SK-N-SH (cell line): ENCODE results near the gene AGPAT3. TPM values are rescaled to one million over a fixed set of nuclear protein-coding genes. Genes with fewer than 3 reads are reported as not detected.

Experiments used
- CTCF ChIA-PET: fragments of 300-600, 350-600 bp; formaldehyde crosslinking; extraction: SDS; loops from one replicate; lab custom pipeline; 2021; lab: Yijun Ruan, JAX
- POLR2A ChIA-PET: fragments of 350-600 bp; sonication (Branson Sonifier 250); formaldehyde crosslinking; extraction: SDS; loops from one replicate; lab custom pipeline; 2020; ENCODE audit warnings: antibody characterized with exemption, inconsistent platforms; lab: Yijun Ruan, JAX
- DNase-seq: peaks from one replicate; pipeline ENCODE4 v3.0.0; 2012
- H2AFZ ChIP-seq: fragments of 200-600 bp; sonication (generic); 2 replicates; pipeline ENCODE4 v1.8.1; 2016; ENCODE audit warnings: antibody characterized with exemption, mild to moderate bottlenecking, low read depth
- H3F3A ChIP-seq: fragments of 200-600 bp; sonication (generic); replicated peaks from 2 replicates; pipeline ENCODE3; 2016; ENCODE audit warnings: antibody characterized with exemption, mild to moderate bottlenecking; ENCODE audit not compliant: insufficient read depth
- H3K27ac ChIP-seq, 2 experiments: fragments of 200-500 bp in 1 of 2; fragments of 200-600 bp in 1 of 2; sonication (Bioruptor generic) in 1 of 2; sonication (generic), shearing (Covaris generic) in 1 of 2; 2 replicates each; pipeline versions ENCODE4 v1.5.1 to v1.6.1; 2014 to 2016; ENCODE audit warnings: low read depth in 2 of 2, inconsistent platforms in 1 of 2, low read length in 1 of 2, mild to moderate bottlenecking in 1 of 2, mixed read lengths in 1 of 2
- H3K27me3 ChIP-seq: fragments of 200-600 bp; sonication (generic), shearing (Covaris generic); 2 replicates; pipeline ENCODE4 v1.6.1; 2016; ENCODE audit warnings: mixed run types; ENCODE audit not compliant: insufficient read depth
- H3K36me3 ChIP-seq, 2 experiments: fragments of 200-500 bp in 1 of 2; fragments of 200-600 bp in 1 of 2; sonication (Bioruptor generic) in 1 of 2; sonication (generic) in 1 of 2; replicated peaks in 1 of 2; 2 replicates each; pipeline versions ENCODE3 to v1.5.1; 2014 to 2016; ENCODE audit warnings: low read length in 1 of 2, mild to moderate bottlenecking in 1 of 2; ENCODE audit not compliant: insufficient read depth in 2 of 2, control insufficient read depth in 1 of 2
- H3K4me1 ChIP-seq, 2 experiments: fragments of 200-500 bp in 1 of 2; fragments of 200-600 bp in 1 of 2; sonication (Bioruptor generic) in 1 of 2; sonication (generic), shearing (Covaris generic) in 1 of 2; 2 replicates each; pipeline versions ENCODE4 v1.5.1 to v1.6.1; 2014 to 2016; ENCODE audit warnings: low read depth in 1 of 2, low read length in 1 of 2, mixed run types in 1 of 2; ENCODE audit not compliant: insufficient read depth in 2 of 2, control insufficient read depth in 1 of 2
- H3K4me2 ChIP-seq: fragments of 200-600 bp; sonication (generic), shearing (Covaris generic); 2 replicates; pipeline ENCODE4 v1.6.1; 2017; ENCODE audit warnings: mixed run types
- H3K4me3 ChIP-seq, 2 experiments: fragments of 200-500 bp in 1 of 2; fragments of 200-600 bp in 1 of 2; sonication (Bioruptor generic) in 1 of 2; sonication (generic), shearing (Covaris generic) in 1 of 2; 2 replicates each; pipeline versions ENCODE4 v1.5.1 to v1.8.1; 2014 to 2016; ENCODE audit warnings: low read depth in 2 of 2, inconsistent platforms in 1 of 2, low read length in 1 of 2, mild to moderate bottlenecking in 1 of 2, mixed read lengths in 1 of 2, moderate library complexity in 1 of 2
- H3K79me2 ChIP-seq: fragments of 200-600 bp; sonication (generic); 2 replicates; pipeline ENCODE4 v1.8.1; 2017; ENCODE audit warnings: mild to moderate bottlenecking; ENCODE audit not compliant: insufficient read depth
- H3K9ac ChIP-seq: fragments of 200-600 bp; sonication (generic); 2 replicates; pipeline ENCODE4 v1.6.1; 2017; ENCODE audit warnings: mixed run types
- H3K9me2 ChIP-seq: fragments of 200-600 bp; sonication (generic); 2 replicates; pipeline ENCODE4 v1.6.1; 2017; ENCODE audit warnings: mixed run types
- H3K9me3 ChIP-seq: fragments of 200-600 bp; sonication (generic); 2 replicates; pipeline ENCODE4 v1.6.1; 2017; ENCODE audit warnings: mixed run types, mild to moderate bottlenecking, moderate library complexity
- H4K20me1 ChIP-seq: fragments of 200-600 bp; sonication (generic); 2 replicates; pipeline ENCODE4 v1.6.1; 2017; ENCODE audit warnings: mild to moderate bottlenecking, mixed run types; ENCODE audit not compliant: insufficient read depth
- CHD2 ChIP-seq: fragments of 150-350 bp; IDR thresholded peaks from 2 replicates; pipeline ENCODE4 v1.6.1; 2018; ENCODE audit warnings: low read length; ENCODE audit not compliant: partially characterized antibody
- FOXJ3 ChIP-seq: sonication (generic); formaldehyde crosslinking; IDR thresholded peaks from 2 replicates; pipeline ENCODE4 v1.5.1; 2020; ENCODE audit warnings: mild to moderate bottlenecking, missing genetic modification reagents
- GATA2 ChIP-seq: sonication (generic); formaldehyde crosslinking; IDR thresholded peaks from 2 replicates; pipeline ENCODE4 v1.5.0; 2020; ENCODE audit warnings: mild to moderate bottlenecking, missing genetic modification reagents
- NFIC ChIP-seq: IDR thresholded peaks from 2 replicates; pipeline ENCODE4 v1.4.0; 2012; ENCODE audit warnings: borderline replicate concordance
- POLR2AphosphoS5 ChIP-seq: IDR thresholded peaks from 2 replicates; pipeline ENCODE4 v1.6.1; 2012; ENCODE audit warnings: low read depth, low read length
- RCOR1 ChIP-seq: fragments of 150-350 bp; IDR thresholded peaks from 2 replicates; pipeline ENCODE4 v1.6.1; 2017; ENCODE audit warnings: antibody characterized with exemption, low read length
- REST ChIP-seq: IDR thresholded peaks from 2 replicates; pipeline ENCODE4 v1.6.1; 2012; ENCODE audit warnings: mild to moderate bottlenecking, low read depth, low read length, moderate library complexity
- RXRA ChIP-seq: IDR thresholded peaks from 2 replicates; pipeline ENCODE4 v1.4.0; 2012; ENCODE audit warnings: low read depth, mild to moderate bottlenecking, borderline replicate concordance
- SMC3 ChIP-seq: IDR thresholded peaks from 2 replicates; pipeline ENCODE4 v1.6.1; 2012; ENCODE audit warnings: low read depth, low read length, improper control_type of control experiment
- TEAD4 ChIP-seq: IDR thresholded peaks from 2 replicates; pipeline ENCODE4 v1.4.0; 2012; ENCODE audit warnings: mild to moderate bottlenecking, borderline replicate concordance; ENCODE audit not compliant: insufficient read depth
- USF2 ChIP-seq: fragments of 150-350 bp; IDR thresholded peaks from 2 replicates; pipeline ENCODE4 v1.6.1; 2017; ENCODE audit warnings: antibody characterized with exemption, low read length, low read depth, borderline replicate concordance
- ZBTB33 ChIP-seq: IDR thresholded peaks from 2 replicates; pipeline ENCODE4 v1.4.0; 2012; ENCODE audit warnings: low read depth, borderline replicate concordance
- WGBS: methylation state at CpG from one replicate; pipeline ENCODE4 v1.1.6; 2017; ENCODE audit warnings: low lambda C conversion rate; 5-methylcytosine and 5-hydroxymethylcytosine counted together
- polyA plus RNA-seq, 3 experiments: library from polyadenylated mRNA; depleted of rRNA; stranded (reverse); fragments of >200 nt; gene quantifications; 2 replicates each; pipeline ENCODE4 v1.2.3, GENCODE V29; 2012
- TF ChIP-seq, protein P1 (sequence below): fragments of 150-350 bp; IDR thresholded peaks from 2 replicates; pipeline ENCODE4 v1.6.1; 2016; ENCODE audit warnings: mild to moderate bottlenecking, low read depth, low read length
- TF ChIP-seq, protein P2 (sequence below): IDR thresholded peaks from 2 replicates; pipeline ENCODE4 v1.4.0; 2012; ENCODE audit warnings: low read depth, borderline replicate concordance

Gene AGPAT3
- polyA plus RNA-seq, 1 of the 3 experiments (the other 2 are of a cell fraction): 35.3 TPM

DNA sequence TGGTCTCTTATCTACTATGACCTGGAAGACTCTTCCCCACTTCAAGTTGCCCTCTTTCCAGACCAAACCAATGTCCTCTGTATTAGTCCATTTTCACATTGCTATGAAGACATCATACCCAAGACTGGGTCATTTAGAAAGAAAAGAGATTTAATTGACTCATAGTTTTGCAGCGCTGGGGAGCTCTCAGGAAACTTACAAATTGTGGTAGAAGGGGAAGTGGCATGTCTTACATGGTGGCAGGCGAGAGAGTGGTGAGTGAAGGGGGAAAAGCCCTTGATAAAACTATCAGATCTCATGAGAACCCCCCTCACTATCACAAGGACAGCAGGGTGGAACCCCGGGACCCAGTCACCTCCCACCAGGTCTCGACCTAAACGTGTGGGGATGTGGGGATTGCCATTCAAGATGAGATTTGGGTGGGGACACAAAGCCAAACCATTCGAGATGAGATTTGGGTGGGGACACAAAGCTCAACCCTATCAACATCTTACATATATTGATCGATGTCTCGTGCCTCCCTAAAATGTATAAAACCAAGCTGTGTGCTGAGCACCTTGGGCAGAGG is 14.2 kb upstream of the AGPAT3 start:
- H2AFZ ChIP-seq: no peak overlapping the region
- no peaks in the 10 kb centered on the region for H3K79me2 ChIP-seq
- no peaks in the 10 kb centered on the region for H3K9me2 ChIP-seq
- H3K27ac ChIP-seq: no peak overlapping the region
- no peak overlapping the region for H3K4me3 ChIP-seq
- H3K9me3 ChIP-seq: no peaks in the 10 kb centered on the region
- H3K4me1 ChIP-seq: peaks cover 0 to 2% of the 10 kb centered on the region in 2 experiments; a peak in 1 of 4 replicates
- H3K9ac ChIP-seq: no peak overlapping the region
- H3K4me2 ChIP-seq: no peak overlapping the region
- TF ChIP-seq RXRA: no peak
- TF ChIP-seq GATA2: no peak
- DNase-seq: no peak
- no peaks in the 10 kb centered on the region for H3K27me3 ChIP-seq
- H4K20me1 ChIP-seq: no peaks in the 10 kb centered on the region
- WGBS: 39% methylated on average over 8 of the region's 8 CpGs
- ChIA-PET CTCF (interaction anchor here (1.6 kb wide), 1 partner anchor 21 kb away, joined by 3 read pairs; no protein-coding TSS in a partner anchor), POLR2A (no interaction called here)
- H3F3A ChIP-seq: no peaks in the 10 kb centered on the region
- no peaks in the 10 kb centered on the region for H3K36me3 ChIP-seq

GRCh38 chr21:43851593-43851992 is 13.4 kb upstream of the AGPAT3 start:
- Histone ChIP-seq H3K9me2 (no peaks in the 10 kb centered on the region), H3K27ac (no peak overlapping the region), H3K4me3 (no peak overlapping the region), H3K9me3 (no peaks in the 10 kb centered on the region), H3K4me1 (peaks cover 0 to 2% of the 10 kb centered on the region in 2 experiments; a peak in 1 of 4 replicates), H4K20me1 (no peaks in the 10 kb centered on the region), H3K9ac (no peak overlapping the region), H3F3A (no peaks in the 10 kb centered on the region), H3K36me3 (no peaks in the 10 kb centered on the region), H3K4me2 (no peak overlapping the region), H3K27me3 (no peaks in the 10 kb centered on the region), H3K79me2 (no peaks in the 10 kb centered on the region), H2AFZ (no peak overlapping the region)
- TF ChIP-seq ZBTB33 (no peak), FOXJ3 (no peak), SMC3 (no peak), POLR2AphosphoS5 (no peak), REST (no peak), USF2 (no peak), RCOR1 (no peak), CHD2 (no peak), TEAD4 (no peak), NFIC (no peak)
- TF ChIP-seq, protein P1, sequence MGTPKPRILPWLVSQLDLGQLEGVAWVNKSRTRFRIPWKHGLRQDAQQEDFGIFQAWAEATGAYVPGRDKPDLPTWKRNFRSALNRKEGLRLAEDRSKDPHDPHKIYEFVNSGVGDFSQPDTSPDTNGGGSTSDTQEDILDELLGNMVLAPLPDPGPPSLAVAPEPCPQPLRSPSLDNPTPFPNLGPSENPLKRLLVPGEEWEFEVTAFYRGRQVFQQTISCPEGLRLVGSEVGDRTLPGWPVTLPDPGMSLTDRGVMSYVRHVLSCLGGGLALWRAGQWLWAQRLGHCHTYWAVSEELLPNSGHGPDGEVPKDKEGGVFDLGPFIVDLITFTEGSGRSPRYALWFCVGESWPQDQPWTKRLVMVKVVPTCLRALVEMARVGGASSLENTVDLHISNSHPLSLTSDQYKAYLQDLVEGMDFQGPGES: no peak
- TF ChIP-seq, protein P2, sequence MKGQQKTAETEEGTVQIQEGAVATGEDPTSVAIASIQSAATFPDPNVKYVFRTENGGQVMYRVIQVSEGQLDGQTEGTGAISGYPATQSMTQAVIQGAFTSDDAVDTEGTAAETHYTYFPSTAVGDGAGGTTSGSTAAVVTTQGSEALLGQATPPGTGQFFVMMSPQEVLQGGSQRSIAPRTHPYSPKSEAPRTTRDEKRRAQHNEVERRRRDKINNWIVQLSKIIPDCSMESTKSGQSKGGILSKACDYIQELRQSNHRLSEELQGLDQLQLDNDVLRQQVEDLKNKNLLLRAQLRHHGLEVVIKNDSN: no peak
- ChIA-PET CTCF (no interaction called here), POLR2A (no interaction called here)
- DNase-seq: no peak
- 21% methylated on average over 7 of the region's 12 CpGs for WGBS
